Endometrial microvascular endothelial cells (primary cell): ENCODE results near the gene ZNF609. TPM values are rescaled to one million over a fixed set of nuclear protein-coding genes. Genes with fewer than 3 reads are reported as not detected.

Experiments
- in situ Hi-C: cut with HindIII; loops from 2 replicates; pipeline ENCODE4 v1.10.0; 2017; ENCODE audit warnings: low sequenced_read_pairs, low pct_unique_long_range_greater_than_20kb; ENCODE audit errors: inconsistent ontology term
- total RNA-seq: library from RNA; depleted of rRNA; stranded (reverse); fragments of >200 nt; gene quantifications from one replicate; pipeline ENCODE4 v1.2.3, GENCODE V29; 2015; ENCODE audit errors: inconsistent ontology term

ZNF609 gene
- total RNA-seq, 1 donor from 2014 or later = 21.0 TPM

DNA sequence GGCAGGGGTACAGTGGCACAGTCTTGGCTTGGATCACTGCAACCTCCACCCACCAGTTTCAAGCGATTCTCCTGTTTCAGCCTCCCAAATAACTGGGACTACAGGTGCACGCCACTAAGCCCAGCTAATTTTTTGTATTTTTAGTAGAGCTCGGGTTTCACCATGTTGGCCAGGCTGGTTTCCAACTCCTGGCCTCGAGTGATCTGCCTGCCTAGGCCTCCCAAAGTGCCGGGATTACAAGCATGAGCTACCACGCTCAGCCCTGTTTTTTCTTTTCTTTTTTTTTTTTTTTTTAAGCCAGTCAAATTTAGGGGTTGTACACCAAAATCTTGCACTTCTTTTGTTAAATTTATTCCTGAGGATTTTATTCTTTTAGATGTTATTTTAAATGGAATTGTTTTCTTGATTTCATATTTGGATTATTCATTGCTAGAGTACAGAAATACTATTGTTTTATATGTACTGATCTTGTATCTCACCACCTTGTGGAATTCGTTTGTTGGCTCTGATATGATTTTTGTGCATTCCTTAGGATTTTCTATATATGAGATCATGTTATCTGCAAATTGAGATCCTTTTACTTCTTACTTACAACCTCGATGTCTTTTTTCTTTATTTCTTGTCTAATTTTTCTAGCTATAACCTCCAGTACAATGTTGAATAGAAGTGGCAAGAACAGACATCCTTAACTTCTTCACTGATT is 65.6 kb downstream of the ZNF609 start:
- in situ Hi-C loops = no loop called here

DNA sequence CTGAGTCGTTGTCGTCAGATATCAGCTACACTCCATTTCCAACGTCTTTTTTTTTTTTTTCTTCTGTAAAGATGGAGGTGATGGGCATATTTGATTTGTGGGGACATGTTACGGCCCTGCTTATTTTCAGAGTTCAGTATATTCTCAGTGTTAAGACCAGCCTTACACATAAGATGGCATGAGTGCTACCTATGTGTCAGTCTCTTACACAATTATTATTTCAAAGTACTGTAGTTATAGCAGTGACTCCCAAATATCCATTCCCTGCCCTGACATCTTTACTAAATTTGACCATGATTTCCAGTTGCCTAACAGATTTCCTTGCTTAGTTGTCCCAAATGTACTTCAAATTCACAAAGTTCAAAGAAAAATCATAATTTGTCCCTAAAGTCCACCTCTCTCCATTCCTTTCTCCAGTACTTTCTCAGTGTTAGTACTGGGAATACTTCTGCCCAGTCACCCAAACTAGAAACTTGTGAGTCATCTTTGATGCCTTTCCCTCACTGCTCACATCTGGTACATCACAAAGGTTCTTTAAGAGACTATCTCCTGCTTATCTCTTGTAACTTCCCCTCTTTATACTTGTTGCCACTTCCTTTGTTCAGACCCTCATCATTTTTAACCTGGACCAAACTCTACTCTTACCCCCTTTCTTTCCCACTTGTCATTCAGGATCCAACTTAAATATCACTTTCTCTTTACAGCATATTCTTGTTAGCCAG is 67.0 kb downstream of the ZNF609 start:
- in situ Hi-C loops = no loop called here

DNA sequence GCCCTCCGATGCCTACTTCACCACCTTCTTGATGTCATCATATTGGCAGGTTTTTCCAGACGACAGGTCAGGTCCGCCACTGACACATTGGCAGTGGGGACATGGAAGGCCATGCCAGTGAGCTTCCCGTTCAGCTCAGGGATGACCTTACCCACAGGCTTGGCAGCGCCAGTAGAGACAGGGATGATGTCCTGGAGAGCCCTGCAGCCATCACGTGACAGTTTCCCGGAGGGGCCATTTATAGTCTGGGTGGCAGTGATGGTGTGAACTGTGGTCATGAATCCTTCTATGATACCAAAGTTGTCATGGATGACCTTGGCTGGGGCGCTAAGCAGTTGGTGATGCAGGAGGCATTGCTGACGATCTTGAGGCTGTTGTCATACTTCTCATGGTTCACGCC is 68.5 kb downstream of the ZNF609 start:
- in situ Hi-C loops = no loop called here

DNA sequence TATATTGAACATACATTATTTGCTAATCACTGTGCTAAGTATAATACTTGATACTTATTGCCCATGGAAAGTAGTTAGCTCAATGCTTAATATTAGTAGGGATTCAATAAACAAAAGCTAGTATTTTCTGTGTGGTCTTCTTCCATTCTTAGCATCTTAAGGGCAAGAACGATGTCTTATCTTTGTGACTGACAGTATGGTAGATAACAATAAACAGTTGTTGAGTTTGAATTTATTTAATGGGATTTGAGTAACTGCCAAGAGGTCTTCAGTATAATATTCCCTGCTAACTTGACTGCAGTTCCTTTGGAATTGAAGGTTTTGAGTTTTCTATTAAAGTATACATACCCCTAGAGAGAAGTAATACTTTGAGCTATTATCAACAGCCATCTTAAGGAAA is 70.1 kb downstream of the ZNF609 start:
- in situ Hi-C loops = no loop called here

DNA sequence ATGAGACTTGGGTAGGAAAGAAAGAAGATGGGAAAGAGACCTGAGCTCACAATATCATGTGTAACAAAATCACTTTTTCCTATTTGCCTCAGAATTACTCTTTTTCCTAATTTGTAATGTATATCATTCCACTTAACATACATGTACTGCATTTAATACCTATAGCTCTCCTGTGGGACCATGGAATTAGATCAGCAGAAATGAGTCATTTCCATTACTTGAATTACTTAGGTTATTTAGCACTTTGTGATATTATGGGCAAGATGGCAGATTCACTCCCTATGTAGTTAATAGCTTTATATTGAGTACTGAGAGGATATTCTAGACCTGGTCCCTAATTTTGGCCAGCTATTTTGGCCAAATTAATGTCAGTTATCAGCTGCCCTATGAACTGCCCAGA is 70.5 kb downstream of the ZNF609 start:
- in situ Hi-C loops = no loop called here

DNA sequence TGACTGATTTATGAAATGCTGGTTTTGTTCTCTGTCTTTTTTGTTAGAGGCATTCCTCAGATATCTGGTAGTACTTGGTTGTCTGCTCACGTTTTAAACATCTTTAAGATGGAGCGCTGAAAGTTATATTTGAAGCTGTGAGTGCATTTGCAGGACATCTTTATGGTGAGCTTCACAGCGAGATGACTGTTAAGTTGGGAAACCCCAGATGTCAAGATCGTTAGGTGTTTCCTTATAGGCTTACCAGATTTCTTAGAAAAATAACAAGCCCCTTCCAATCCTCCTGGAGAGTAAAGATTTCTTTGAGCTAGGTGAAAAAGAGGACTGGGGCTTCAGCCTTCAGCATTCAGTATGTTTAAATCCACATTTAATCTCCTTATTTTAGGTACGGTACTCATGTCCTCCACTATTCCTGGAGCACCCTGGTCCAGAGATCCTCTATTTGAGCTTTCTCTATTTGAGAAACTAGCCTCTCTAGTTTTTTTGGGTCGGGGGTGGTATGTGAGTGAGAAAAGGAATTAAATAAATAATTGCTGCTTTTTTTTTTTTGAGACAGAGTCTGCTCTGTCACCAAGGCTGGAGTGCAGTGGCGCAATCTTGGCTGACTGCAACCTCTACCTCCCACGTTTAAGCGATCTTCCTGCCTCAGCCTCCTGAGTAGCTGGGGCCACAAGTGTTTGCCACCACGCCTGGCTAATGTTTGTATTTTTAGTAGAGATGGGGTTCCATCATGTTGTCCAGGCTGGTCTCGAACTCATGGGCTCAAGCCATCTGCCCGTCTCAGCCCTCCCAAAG is 72.3 kb downstream of the ZNF609 start:
- in situ Hi-C loops = no loop called here

DNA sequence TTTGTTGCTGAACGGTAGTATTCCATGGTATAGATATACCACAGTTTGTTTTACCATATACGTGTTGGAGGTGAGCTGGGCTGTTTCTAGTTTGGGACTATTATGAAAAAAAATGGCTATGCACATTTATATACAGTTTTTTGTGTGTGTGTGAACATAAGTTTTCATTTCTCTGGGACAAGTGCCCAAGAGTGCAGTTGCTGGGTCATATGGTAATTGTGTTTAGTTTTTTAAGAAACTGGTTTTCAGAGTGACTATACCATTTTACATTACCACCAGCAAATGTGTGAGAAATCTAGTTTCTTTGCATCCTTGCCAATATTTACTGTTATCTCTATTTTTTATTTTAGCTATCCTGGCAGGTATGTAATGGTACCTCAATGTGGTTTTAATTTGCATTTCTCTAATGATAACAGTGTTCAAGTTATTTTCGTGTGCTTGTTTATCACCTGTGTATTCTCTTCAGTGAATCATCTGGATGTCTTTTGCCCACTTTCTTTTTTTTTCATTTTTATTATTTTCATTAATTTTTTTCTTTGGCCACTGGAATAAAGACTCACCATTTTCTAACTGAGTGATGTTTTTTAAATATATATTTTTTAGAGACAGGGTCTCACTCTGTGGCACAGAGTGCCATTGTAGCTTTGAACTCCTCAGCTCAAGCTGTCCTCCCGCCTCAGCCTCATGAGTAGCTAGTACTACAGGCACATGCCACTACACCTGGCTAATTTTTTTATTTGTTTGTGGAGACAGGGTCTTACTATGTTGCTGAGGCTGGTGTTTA is 75.3 kb downstream of the ZNF609 start:
- in situ Hi-C loops = no loop called here

DNA sequence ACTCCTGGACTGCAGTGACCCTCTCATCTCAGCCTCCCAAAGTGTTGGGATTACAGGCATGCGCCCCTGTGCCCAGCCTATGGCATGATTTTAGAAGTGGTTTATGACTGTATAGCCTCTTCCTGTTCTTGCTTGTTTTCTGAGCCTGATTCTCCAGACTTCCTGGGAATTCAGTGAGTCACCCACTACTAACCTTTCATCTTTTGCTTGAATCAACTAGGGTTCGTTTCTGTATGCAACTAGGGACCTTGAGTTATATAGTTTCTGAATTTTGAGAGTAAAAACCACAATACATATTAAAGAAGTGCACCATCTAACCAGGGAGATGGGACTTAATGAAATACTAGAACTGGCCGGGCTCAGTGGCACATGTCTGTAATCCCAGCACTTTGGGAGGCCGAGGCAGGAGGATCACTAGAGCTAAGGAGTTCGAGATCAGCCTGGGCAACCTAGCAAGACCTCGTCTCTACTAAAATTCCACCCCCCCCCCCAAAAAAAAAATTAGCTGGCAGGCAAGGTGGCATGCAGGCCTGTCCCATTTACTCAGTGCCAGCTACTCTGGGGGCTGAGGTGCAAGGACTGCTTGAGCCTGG is 76.0 kb downstream of the ZNF609 start:
- in situ Hi-C loops = no loop called here

DNA sequence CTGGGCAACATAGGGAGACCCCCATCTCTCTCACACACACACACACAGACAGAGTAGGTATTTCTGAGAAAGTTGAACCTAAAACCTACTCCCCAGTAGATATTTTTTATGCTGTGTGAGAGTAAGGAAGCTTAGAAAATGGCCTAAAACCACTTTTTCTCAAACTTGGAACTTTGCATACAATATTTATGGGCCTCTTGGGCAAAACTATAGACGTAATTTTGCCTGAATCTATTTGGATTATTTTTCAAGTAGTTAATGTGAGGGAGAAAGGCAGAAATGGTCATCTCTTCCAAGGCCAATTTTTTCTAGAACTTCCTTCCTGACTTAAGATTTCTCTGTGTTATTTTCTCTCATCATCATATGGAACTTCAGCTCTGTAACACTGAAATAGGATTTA is 81.7 kb downstream of the ZNF609 start:
- in situ Hi-C loops = no loop called here

DNA sequence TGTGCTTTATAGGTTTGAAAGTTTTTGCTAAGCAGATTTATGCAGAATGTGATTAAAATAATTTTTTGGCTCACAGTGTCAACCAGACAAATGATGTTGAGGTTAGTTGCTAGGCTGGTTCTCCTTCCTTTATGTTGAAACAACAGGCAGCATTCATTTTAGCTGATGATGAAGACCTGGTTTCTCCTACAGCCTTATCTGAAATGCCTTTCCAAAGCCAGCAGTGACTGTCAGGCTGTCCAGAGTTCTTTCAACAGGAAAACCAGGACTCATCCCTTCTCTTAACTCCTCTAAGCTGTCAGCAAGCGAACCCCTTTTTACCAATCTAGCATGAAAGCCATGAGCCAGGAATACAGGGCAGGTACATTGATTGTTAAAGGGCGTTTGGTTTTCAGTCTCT is 84.1 kb downstream of the ZNF609 start:
- in situ Hi-C loops = no loop called here

DNA sequence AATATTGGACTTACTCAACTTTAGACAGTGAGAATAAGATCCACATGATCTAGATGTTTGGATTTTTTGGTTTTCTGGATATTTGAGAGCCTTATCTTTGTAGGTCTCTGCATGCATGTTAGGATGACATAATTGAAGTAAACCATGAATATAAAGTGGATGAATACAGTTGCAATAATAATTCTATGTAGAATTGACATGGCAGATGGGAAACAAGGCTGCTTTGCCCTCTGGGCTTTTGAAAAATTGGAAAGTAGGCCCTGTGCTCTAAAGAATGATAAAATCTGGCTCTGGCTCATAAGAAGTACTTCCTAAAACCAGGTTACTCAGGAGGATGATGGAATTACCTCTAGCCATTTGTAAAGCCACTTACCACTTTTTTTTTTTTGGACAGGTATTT is 86.9 kb downstream of the ZNF609 start:
- in situ Hi-C loops = no loop called here

DNA sequence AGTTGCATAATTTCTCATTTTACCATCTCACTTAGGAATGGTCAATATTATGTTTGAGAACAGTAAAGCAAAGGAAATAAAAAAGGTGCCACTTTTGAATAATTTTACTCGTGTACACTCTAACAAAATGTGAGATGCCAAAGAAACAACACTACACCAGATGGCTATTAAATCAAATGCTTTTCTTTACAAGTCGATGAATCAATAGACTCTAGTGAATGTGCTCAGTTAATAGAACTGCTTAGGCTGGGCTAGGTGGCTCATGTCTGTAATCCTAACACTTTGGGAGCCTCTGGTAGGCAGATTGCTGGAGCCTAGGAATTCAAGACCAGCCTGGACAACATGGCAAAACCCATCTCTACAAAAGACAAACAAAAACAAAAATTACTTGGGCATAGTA is 87.9 kb downstream of the ZNF609 start:
- in situ Hi-C loops = no loop called here

DNA sequence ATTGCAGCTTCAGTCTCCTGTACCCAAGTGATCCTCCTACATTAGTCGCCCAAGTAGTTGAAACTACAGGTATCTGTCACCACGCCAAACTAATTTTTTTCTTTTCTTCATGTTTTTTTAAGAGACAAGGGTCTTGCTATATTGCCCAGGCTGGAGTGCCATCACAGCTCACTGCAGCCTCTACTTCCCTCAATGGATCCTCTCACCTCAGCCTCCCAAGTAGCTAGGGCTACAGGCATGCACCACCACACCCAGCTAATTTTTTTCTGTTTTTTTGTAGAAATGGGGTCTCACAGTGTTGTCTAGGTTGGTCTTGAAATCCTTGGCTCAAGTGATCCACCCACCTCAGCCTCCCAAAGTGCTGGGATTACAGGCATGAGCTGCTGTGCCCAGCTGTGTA is 89.5 kb downstream of the ZNF609 start:
- in situ Hi-C loops = no loop called here

DNA sequence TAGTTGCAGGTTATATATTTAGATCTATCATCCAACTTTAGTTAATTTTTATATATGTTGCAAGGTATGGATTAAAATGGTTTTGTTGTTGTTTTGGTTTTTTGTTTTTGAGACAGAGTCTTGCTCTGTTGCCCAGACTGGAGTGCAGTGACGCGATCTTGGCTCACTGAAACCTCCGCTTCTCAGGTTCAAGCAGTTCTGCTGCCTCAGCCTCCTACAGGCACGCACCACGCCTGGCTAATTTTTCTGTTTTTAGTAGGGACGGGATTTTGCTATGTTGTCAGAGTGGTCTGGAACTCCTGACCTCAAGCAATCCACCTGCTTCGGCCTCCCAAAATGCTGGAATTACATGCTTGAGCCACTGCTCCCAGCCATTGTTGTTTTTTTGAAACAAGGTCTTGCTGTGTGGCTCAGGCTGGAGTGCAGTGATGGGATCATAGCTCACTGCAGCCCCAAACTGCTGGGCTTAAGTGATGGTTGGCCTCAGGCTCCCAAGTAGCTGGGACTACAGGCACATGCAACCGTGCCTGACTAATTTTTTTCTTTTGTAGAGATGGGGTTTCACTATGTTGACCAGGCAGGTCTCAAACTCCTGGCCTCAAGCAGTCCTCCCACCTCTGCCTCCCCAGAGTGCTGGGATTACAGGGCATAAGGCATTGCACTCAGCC is 92.0 kb downstream of the ZNF609 start:
- in situ Hi-C loops = no loop called here

DNA sequence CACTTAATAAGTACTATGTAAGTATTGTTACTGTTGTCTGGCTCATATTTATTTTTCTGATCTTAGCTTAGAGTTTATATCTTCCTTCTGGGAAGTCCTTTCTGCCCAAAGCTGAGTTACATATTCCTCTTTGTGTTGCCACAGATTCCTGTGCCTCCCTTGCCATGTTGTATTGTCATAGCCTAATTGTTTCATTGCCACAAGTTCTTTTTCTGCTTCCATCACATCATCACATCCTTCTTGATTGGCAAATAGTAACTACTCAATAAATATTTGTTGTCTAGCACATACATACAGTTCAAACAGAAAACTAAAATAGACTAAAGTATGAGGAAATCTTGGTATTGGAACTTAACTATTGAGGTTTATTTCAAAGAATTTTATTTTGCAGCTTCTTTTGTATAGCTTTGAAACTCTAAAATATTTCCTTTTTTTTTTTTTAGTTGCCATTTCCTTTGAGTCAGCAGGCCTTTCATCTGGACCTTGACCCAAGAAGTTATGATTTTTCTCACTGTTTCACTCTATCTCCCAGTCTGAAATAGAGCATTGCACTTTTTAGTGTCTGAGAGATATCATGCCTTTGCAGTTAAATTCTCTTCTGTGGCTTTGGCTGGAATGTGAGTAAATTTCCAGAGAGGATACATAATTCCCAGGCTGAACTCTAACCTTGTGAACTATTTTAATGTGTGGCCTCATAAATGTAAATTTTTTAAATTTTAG is 98.2 kb downstream of the ZNF609 start:
- in situ Hi-C loops = no loop called here

DNA sequence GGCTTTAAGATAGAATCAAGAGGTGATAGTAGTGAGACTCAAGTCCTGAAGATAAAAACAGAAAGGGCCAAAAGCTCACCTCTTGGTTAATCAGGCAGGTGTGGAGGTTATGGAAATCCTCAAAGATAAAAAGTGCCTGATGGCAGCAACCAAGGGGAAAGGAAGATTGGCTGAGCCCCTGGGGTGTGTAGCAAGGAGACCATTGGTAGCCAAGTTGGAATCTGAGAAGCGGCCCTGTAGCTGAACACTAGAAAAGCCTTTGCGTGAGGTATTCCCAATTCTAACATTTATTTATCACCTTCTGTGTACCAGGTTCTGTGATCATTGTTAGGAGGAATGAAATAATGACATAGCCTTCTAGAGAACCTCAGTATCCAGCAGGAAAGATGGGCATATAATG is 98.9 kb downstream of the ZNF609 start:
- in situ Hi-C loops = no loop called here

DNA sequence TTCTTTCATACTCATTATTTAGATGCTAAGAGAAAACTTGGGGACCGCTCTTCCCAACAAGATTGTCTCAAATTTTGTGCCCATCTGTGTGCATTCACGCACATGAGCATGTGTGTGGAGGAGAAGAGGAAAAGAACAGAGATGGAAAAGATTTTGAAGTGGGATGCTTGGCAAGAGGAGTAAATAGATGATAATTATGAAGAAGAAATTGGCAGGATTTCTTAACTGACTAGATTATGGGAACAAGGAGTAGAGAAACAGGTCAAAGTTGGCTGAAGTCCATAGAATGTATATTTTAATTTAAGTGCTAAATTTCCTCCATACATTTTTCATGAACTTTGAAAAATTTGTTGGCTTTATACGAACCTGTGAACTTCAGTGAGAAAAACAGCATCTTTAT is 100.1 kb downstream of the ZNF609 start:
- in situ Hi-C loops = no loop called here

DNA sequence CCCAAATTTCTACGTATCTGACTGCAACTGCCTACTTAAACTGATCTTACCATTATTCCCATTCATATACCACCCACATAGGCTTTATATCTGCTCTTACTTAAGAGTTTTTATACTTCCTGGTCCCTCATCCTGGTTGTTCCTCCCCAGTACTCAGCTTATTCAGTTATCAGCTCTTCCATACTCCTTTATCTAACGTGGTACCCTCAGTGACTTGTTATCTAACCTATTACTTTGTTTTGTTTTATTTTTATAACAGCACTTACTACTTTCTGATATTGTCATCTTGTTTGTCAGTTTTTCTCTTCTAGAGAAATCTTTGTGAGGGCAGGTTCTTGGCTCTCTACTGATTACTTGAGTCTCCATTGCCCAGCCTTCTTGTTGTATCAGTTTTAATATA is 100.6 kb downstream of the ZNF609 start:
- in situ Hi-C loops = no loop called here
